ENCODE data around the gene USP24. TPM values are rescaled to one million over a fixed set of nuclear protein-coding genes. Genes with fewer than 3 reads are reported as not detected.

USP24 gene
- total RNA-seq, 1 experiment from 2014 or later: 54.6 TPM

DNA sequence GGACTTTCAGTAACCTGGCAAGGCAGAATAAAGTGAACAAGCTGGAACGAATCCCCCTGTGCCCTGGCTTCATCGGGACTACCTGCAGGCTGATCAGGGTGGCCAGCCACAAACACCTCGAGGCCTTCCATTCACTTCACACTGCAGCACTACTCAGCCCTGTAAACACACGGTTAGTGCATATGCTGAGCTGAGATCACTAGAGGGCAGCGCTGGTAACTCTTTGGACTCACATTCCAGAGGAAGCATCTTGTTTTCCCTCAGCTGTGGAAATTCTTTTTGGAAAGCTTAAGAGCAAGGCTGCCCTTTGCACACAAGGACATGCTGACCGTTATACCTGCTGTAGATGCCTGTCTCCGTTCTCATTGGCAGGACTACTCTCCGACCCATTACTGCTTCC, 143.7 kb downstream of the USP24 start:
- H3K27me3 ChIP-seq (replicated peaks; ENCODE audit: insufficient read depth, low read depth, low read length, poor library complexity): no peaks in the 10 kb centered on the region
- BruUV-seq (replicated peaks): no TSS peak
- H3K4me3 ChIP-seq (ENCODE audit: low read depth, low read length, poor library complexity, severe bottlenecking): no peak overlapping the region
- H3K4me1 ChIP-seq (ENCODE audit: insufficient read depth, low read length, poor library complexity, severe bottlenecking): no peaks in the 10 kb centered on the region
- POLR2A ChIA-PET (ENCODE audit: low non-redundant PET): no interaction called here
- TF ChIP-seq CTCF (conservative IDR thresholded peaks at IDR 0.05; ENCODE audit: low read depth, low read length) (peak; percentile 59), EZH2 (IDR thresholded peaks at IDR 0.05; ENCODE audit: borderline replicate concordance, low read depth, low read length, poor library complexity, severe bottlenecking) (no peak)
- peak; percentile 52 for DNase-seq (ENCODE audit: low spot score)
- CTCF ChIA-PET: interaction anchor here (1.0 kb wide), 1 partner anchor 8 kb away, joined by 4 read pairs; no protein-coding TSS in a partner anchor
- no peaks in the 10 kb centered on the region for H3K9me3 ChIP-seq (ENCODE audit: low read depth, low read length, poor library complexity, severe bottlenecking)
- H3K27ac ChIP-seq (ENCODE audit: low read depth, low read length, poor library complexity, severe bottlenecking): no peak overlapping the region
- intact Hi-C loops (cut with micrococcal nuclease; ENCODE audit: unreplicated experiment): loop anchor here (2.0 kb wide), 1 partner anchor 205 kb away; no protein-coding TSS in a partner anchor
- peaks cover 79% of the 10 kb centered on the region for H3K36me3 ChIP-seq (ENCODE audit: insufficient read depth, low read length, poor library complexity, severe bottlenecking)

GRCh38 chr1:55070293-55071164, 144.6 kb downstream of the USP24 start:
- intact Hi-C loops (cut with micrococcal nuclease; ENCODE audit: unreplicated experiment): loop anchor here (2.0 kb wide), 1 partner anchor 206 kb away; no protein-coding TSS in a partner anchor
- ChIA-PET POLR2A (ENCODE audit: low non-redundant PET) (no interaction called here), CTCF (no interaction called here)
- Histone ChIP-seq H3K27ac (ENCODE audit: low read depth, low read length, poor library complexity, severe bottlenecking) (no peak overlapping the region), H3K4me3 (ENCODE audit: low read depth, low read length, poor library complexity, severe bottlenecking) (no peak overlapping the region), H3K27me3 (replicated peaks; ENCODE audit: insufficient read depth, low read depth, low read length, poor library complexity) (no peaks in the 10 kb centered on the region), H3K9me3 (ENCODE audit: low read depth, low read length, poor library complexity, severe bottlenecking) (no peaks in the 10 kb centered on the region), H3K4me1 (ENCODE audit: insufficient read depth, low read length, poor library complexity, severe bottlenecking) (no peaks in the 10 kb centered on the region), H3K36me3 (ENCODE audit: insufficient read depth, low read length, poor library complexity, severe bottlenecking) (peaks cover 73% of the 10 kb centered on the region)
- DNase-seq (ENCODE audit: low spot score): no peak
- TF ChIP-seq EZH2 (IDR thresholded peaks at IDR 0.05; ENCODE audit: borderline replicate concordance, low read depth, low read length, poor library complexity, severe bottlenecking) (no peak), CTCF (conservative IDR thresholded peaks at IDR 0.05; ENCODE audit: low read depth, low read length) (no peak)
- no TSS peak for BruUV-seq (replicated peaks)

GRCh38 chr1:55069280-55069679, 145.9 kb downstream of the USP24 start:
- BruUV-seq (replicated peaks): no TSS peak
- intact Hi-C loops (cut with micrococcal nuclease; ENCODE audit: unreplicated experiment): no loop called here
- TF ChIP-seq CTCF (conservative IDR thresholded peaks at IDR 0.05; ENCODE audit: low read depth, low read length) (no peak), EZH2 (IDR thresholded peaks at IDR 0.05; ENCODE audit: borderline replicate concordance, low read depth, low read length, poor library complexity, severe bottlenecking) (no peak)

More at GRCh38 chr1:55069280-55069679, 145.9 kb downstream of the USP24 start:
- Histone ChIP-seq H3K27me3 (replicated peaks; ENCODE audit: insufficient read depth, low read depth, low read length, poor library complexity) (no peaks in the 10 kb centered on the region), H3K27ac (ENCODE audit: low read depth, low read length, poor library complexity, severe bottlenecking) (no peak overlapping the region), H3K4me1 (ENCODE audit: insufficient read depth, low read length, poor library complexity, severe bottlenecking) (no peaks in the 10 kb centered on the region), H3K4me3 (ENCODE audit: low read depth, low read length, poor library complexity, severe bottlenecking) (no peak overlapping the region), H3K36me3 (ENCODE audit: insufficient read depth, low read length, poor library complexity, severe bottlenecking) (peaks cover 73% of the 10 kb centered on the region), H3K9me3 (ENCODE audit: low read depth, low read length, poor library complexity, severe bottlenecking) (no peaks in the 10 kb centered on the region)
- CTCF ChIA-PET: no interaction called here
- POLR2A ChIA-PET (ENCODE audit: low non-redundant PET): no interaction called here
- DNase-seq (ENCODE audit: low spot score): no peak
